ENCODE measurements around the gene RPL12.

- no peak for TF ChIP-seq CTCF (IDR thresholded peaks at IDR 0.05; ENCODE audit: low read depth, low read length, poor library complexity, severe bottlenecking)
- TF ChIP-seq EZH2phosphoT487 (IDR thresholded peaks at IDR 0.05; ENCODE audit: borderline replicate concordance, low read length), result no peak
Measured at GRCh38 chr9:127485995-127486394, 34.8 kb upstream of the RPL12 start.
